GM18861 (cell line): Measurements from ENCODE around the gene IMMP2L.

ENCODE experiments used
- ATAC-seq: cut with Tn5 transposase; IDR thresholded peaks from one replicate; pipeline ENCODE4 v1.9.1; 2021; ENCODE audit not compliant: unreplicated experiment

The IMMP2L gene

GRCh38 chr7:111407258-111407657 is 155.0 kb downstream of the IMMP2L start:
- no peak for ATAC-seq

GRCh38 chr7:111405621-111406020 is 156.7 kb downstream of the IMMP2L start:
- no peak for ATAC-seq

- no peak for ATAC-seq
Observed at GRCh38 chr7:111401516-111401915, 160.8 kb downstream of the IMMP2L start.

GRCh38 chr7:111400088-111400487 is 162.2 kb downstream of the IMMP2L start:
- ATAC-seq, result no peak

GRCh38 chr7:111394891-111395290 is 167.4 kb downstream of the IMMP2L start:
- ATAC-seq, result no peak

GRCh38 chr7:111393011-111393754 is 169.1 kb downstream of the IMMP2L start:
- no peak for ATAC-seq

- no peak for ATAC-seq
Observed at GRCh38 chr7:111392294-111392693, 170.0 kb downstream of the IMMP2L start.

GRCh38 chr7:111390000-111390399 is 172.3 kb downstream of the IMMP2L start:
- no peak for ATAC-seq

- peak; percentile 95 for ATAC-seq
Observed at GRCh38 chr7:111388912-111389311, 173.4 kb downstream of the IMMP2L start.

- ATAC-seq, result no peak
Observed at GRCh38 chr7:111388016-111388415, 174.3 kb downstream of the IMMP2L start.

- no peak for ATAC-seq
Observed at GRCh38 chr7:111384065-111384891, 178.0 kb downstream of the IMMP2L start.

GRCh38 chr7:111383133-111383532 is 179.2 kb downstream of the IMMP2L start:
- ATAC-seq, result no peak

- ATAC-seq, result no peak
Observed at GRCh38 chr7:111381590-111381989, 180.7 kb downstream of the IMMP2L start.

GRCh38 chr7:111380945-111381344 is 181.3 kb downstream of the IMMP2L start:
- ATAC-seq, result peak; percentile 87

- ATAC-seq, result no peak
Observed at GRCh38 chr7:111374027-111374426, 188.3 kb downstream of the IMMP2L start.

- ATAC-seq, result no peak
Observed at GRCh38 chr7:111371437-111371836, 190.9 kb downstream of the IMMP2L start.

- ATAC-seq, result no peak
Observed at GRCh38 chr7:111370002-111370401, 192.3 kb downstream of the IMMP2L start.

- ATAC-seq, result no peak
Observed at GRCh38 chr7:111368381-111369065, 193.8 kb downstream of the IMMP2L start.

GRCh38 chr7:111364413-111364812 is 197.9 kb downstream of the IMMP2L start:
- ATAC-seq, result no peak

- ATAC-seq, result no peak
Observed at GRCh38 chr7:111363099-111363498, 199.2 kb downstream of the IMMP2L start.

GRCh38 chr7:111362506-111363054 is 199.7 kb downstream of the IMMP2L start:
- no peak for ATAC-seq
